Smooth muscle cell (in vitro differentiated cells): ENCODE measurements around the gene TXNIP. TPM values are rescaled to one million over a fixed set of nuclear protein-coding genes. Genes with fewer than 3 reads are reported as not detected.

Source experiments
- DNase-seq: peaks from one replicate; lab custom pipeline; 2025; ENCODE audit not compliant: unreplicated experiment; lab: John Stamatoyannopoulos, UW
- H2AFZ ChIP-seq: fragments of 200-600 bp; sonication (generic); 2 replicates; pipeline ENCODE4 v1.6.0; 2016; ENCODE audit warnings: antibody characterized with exemption, low read depth, mild to moderate bottlenecking
- H3F3A ChIP-seq: fragments of 200-600 bp; sonication (generic); 2 replicates; pipeline ENCODE4 v1.6.0; 2017; ENCODE audit warnings: antibody characterized with exemption, low read depth
- H3K27ac ChIP-seq: fragments of 200-600 bp; sonication (generic); 2 replicates; pipeline ENCODE4 v1.5.1; 2016; ENCODE audit warnings: low read depth, mild to moderate bottlenecking
- H3K27me3 ChIP-seq: fragments of 200-600 bp; sonication (generic); 2 replicates; pipeline ENCODE4 v1.6.1; 2016; ENCODE audit warnings: low read depth, mild to moderate bottlenecking
- H3K36me3 ChIP-seq: fragments of 200-600 bp; sonication (generic); 2 replicates; pipeline ENCODE4 v1.5.1; 2016; ENCODE audit warnings: low read depth
- H3K4me1 ChIP-seq: fragments of 200-600 bp; sonication (generic); 2 replicates; pipeline ENCODE4 v1.5.1; 2016; ENCODE audit warnings: low read depth
- H3K4me2 ChIP-seq: fragments of 200-600 bp; sonication (generic); 2 replicates; pipeline ENCODE4 v1.6.0; 2016; ENCODE audit warnings: mild to moderate bottlenecking
- H3K4me3 ChIP-seq: fragments of 200-600 bp; sonication (generic); 2 replicates; pipeline ENCODE4 v1.5.1; 2016; ENCODE audit warnings: mild to moderate bottlenecking
- H3K79me2 ChIP-seq: fragments of 200-600 bp; sonication (generic); 2 replicates; pipeline ENCODE4 v1.6.0; 2016; ENCODE audit warnings: low read depth, mild to moderate bottlenecking
- H3K9ac ChIP-seq: fragments of 200-600 bp; sonication (generic); 2 replicates; pipeline ENCODE4 v1.6.0; 2016; ENCODE audit warnings: low read depth
- H3K9me3 ChIP-seq: fragments of 200-600 bp; sonication (generic); replicated peaks from 2 replicates; pipeline ENCODE4 v1.5.1; 2016; ENCODE audit warnings: low read depth
- H4K20me1 ChIP-seq: fragments of 200-600 bp; sonication (generic); 2 replicates; pipeline ENCODE4 v1.6.0; 2016; ENCODE audit warnings: low read depth
- CTCF ChIP-seq: fragments of 200-600 bp; sonication (generic); IDR thresholded peaks from 2 replicates; pipeline ENCODE4 v1.5.1; 2017; ENCODE audit warnings: borderline replicate concordance, mild to moderate bottlenecking, antibody characterized with exemption; ENCODE audit not compliant: insufficient read depth, poor library complexity, severe bottlenecking
- WGBS: methylation state at CpG from one replicate; pipeline ENCODE4 v1.1.7; 2016; ENCODE audit warnings: low lambda C conversion rate; 5-methylcytosine and 5-hydroxymethylcytosine counted together
- polyA plus RNA-seq: library from polyadenylated mRNA; unstranded; fragments of >200 nt; fragmentation: Nextera tagmentation; extraction: Ambion mirVana; gene quantifications from 2 replicates; pipeline ENCODE4 v1.2.1, GENCODE V29; 2016
- total RNA-seq: library from RNA; depleted of rRNA; stranded (reverse); fragments of >200 nt; gene quantifications from 2 replicates; pipeline ENCODE4 v1.2.3, GENCODE V29; 2014

Gene TXNIP
- total and polyA plus RNA-seq, 2 experiments from 2014 or later: 206 to 384 TPM

GRCh38 chr1:146020058-146021049, 24.0 kb upstream of the TXNIP start:
- no peak for DNase-seq
- Histone ChIP-seq H3K36me3 (no peaks in the 10 kb centered on the region), H3K4me1 (no peaks in the 10 kb centered on the region), H3K27ac (no peak overlapping the region), H3K79me2 (no peaks in the 10 kb centered on the region), H3K9me3 (no peaks in the 10 kb centered on the region), H3K4me2 (no peak overlapping the region), H3K4me3 (no peak overlapping the region), H4K20me1 (no peaks in the 10 kb centered on the region), H3K27me3 (peaks cover 57% of the 10 kb centered on the region), H3K9ac (no peak overlapping the region), H2AFZ (no peak overlapping the region), H3F3A (no peaks in the 10 kb centered on the region)
- TF ChIP-seq CTCF: no peak
- 93% methylated on average over 4 of the region's 4 CpGs for WGBS

- no peak for TF ChIP-seq CTCF
- H3K9me3 ChIP-seq: no peaks in the 10 kb centered on the region
- H3K79me2 ChIP-seq: no peaks in the 10 kb centered on the region
- 36% methylated on average over 25 of the region's 43 CpGs for WGBS
- no peaks in the 10 kb centered on the region for H3K36me3 ChIP-seq
- H3F3A ChIP-seq: no peaks in the 10 kb centered on the region
- H3K4me3 ChIP-seq: peak overlapping the region; percentile 8
- H2AFZ ChIP-seq: no peak overlapping the region
- H4K20me1 ChIP-seq: no peaks in the 10 kb centered on the region
- DNase-seq: no peak
- H3K9ac ChIP-seq: no peak overlapping the region
- no peaks in the 10 kb centered on the region for H3K4me1 ChIP-seq
- H3K27me3 ChIP-seq: peaks cover 57% of the 10 kb centered on the region
- no peak overlapping the region for H3K27ac ChIP-seq
- peak overlapping the region; percentile 61 for H3K4me2 ChIP-seq
Observed at GRCh38 chr1:146019231-146020057, 23.1 kb upstream of the TXNIP start.

- H3K4me3 ChIP-seq: no peak overlapping the region
Observed at GRCh38 chr1:146016891-146017290, 20.5 kb upstream of the TXNIP start.

More at GRCh38 chr1:146016891-146017290, 20.5 kb upstream of the TXNIP start:
- H3K36me3 ChIP-seq: no peaks in the 10 kb centered on the region
- H3K4me1 ChIP-seq: no peaks in the 10 kb centered on the region
- H3K9ac ChIP-seq: no peak overlapping the region
- H3K4me2 ChIP-seq: no peak overlapping the region
- H3K27ac ChIP-seq: no peak overlapping the region
- no peak overlapping the region for H2AFZ ChIP-seq
- WGBS: 69% methylated on average over 1 of the region's 1 CpG
- no peak for DNase-seq
- no peak for TF ChIP-seq CTCF
- no peaks in the 10 kb centered on the region for H4K20me1 ChIP-seq
- H3K9me3 ChIP-seq: no peaks in the 10 kb centered on the region
- H3K27me3 ChIP-seq: peaks cover 54% of the 10 kb centered on the region
- no peaks in the 10 kb centered on the region for H3F3A ChIP-seq
- H3K79me2 ChIP-seq: no peaks in the 10 kb centered on the region
